DMS114 treated with DMSO at 0.1 percent for 48 hours (cell line): ENCODE results near the gene CDA.

Source experiments
- DNase-seq: peaks from one replicate; lab custom pipeline; 2025; ENCODE audit not compliant: unreplicated experiment; lab: John Stamatoyannopoulos, UW

CDA gene

DNA sequence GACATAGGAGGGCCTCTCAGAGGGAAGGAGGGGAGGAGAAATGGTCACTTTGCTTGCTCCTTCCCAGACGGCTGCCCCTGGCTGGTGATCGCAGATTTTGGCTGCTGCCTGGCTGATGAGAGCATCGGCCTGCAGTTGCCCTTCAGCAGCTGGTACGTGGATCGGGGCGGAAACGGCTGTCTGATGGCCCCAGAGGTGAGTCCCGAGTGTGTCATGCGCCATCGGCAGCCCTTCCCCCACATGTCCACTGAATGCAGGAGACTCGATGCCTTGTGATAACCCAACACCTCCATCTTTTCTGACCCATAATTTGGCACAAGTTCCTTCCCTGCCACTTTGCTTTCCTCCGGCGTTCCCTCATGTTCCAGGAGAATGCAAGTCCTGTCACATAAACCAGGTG is 59.5 kb downstream of the CDA start:
- no peak for DNase-seq

DNA sequence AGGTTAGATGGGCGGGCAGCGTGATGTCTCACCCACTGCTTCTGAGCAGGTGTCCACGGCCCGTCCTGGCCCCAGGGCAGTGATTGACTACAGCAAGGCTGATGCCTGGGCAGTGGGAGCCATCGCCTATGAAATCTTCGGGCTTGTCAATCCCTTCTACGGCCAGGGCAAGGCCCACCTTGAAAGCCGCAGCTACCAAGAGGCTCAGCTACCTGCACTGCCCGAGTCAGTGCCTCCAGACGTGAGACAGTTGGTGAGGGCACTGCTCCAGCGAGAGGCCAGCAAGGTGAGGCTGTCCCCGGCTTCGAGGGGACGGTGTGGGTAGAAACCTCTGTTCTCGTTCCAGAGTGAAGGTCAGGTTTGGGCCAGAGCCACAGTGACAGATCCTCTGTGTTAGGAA is 60.0 kb downstream of the CDA start:
- no peak for DNase-seq

DNA sequence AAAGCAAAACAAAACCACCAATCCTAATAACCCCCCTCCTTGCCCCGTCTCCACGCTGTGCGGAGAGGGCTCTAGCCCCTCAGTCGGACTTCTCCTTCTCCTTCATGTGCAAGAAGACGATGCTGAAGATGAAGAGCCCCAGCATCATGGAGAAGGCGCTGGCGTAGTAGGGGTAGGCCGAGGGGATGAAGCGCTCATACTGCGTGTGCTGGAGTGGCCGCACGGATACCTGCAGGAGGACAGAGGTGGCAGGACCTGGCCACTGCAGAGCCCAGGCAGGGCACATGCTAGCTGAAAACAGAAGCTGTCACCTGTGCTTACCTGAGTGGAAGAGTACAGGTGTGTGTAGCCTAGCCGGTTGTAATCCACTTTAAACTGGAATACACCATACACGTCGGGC is 63.4 kb downstream of the CDA start:
- no peak for DNase-seq

DNA sequence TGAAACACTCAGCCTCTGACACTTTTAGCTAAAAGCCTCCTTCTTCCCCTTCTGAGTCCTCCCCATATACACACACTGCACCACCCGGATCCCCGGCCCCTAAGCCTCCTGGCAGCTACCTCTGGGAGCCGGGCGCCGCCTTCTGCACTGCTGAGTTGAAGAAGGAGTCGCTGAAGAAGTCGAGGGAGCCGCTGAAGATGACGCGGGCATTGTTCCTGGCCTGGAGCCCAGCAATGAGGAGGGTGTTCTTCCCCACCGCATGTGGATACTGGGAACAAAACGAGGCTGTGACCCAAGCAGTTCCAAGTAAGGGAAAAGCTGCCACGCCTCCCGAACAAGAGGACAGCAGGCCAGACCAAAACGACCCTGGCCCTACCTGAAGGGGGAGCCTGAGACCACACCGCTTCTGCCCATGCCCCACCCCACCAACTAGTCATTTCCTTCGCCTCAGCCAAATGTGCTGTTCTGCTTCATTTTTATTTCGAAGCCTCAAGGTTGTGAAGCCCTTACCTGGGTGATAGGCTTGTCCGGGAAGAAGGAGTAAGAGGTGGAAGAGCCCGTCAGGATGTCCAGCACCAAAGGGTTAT is 65.3 kb downstream of the CDA start:
- DNase-seq = no peak

DNA sequence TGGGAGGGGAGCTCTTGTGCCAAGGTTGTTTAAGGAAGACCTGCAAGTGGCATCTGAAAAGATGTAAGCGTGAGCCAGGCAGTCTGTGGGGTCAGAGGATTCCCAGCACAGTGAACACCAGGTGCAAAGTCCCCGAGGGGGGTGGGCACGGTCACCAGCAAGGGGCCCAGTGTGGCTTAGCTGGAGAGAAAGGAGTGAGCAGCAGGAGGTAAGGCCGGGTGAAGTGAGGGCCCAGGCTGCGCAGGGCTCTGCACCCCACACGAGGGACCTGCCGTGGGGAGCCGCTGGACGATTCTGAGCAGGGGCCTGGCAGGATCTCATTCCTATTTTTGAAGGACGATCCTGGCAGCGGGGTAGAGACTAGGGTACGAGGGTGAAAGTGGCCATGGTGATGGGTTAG is 68.1 kb downstream of the CDA start:
- DNase-seq = no peak

DNA sequence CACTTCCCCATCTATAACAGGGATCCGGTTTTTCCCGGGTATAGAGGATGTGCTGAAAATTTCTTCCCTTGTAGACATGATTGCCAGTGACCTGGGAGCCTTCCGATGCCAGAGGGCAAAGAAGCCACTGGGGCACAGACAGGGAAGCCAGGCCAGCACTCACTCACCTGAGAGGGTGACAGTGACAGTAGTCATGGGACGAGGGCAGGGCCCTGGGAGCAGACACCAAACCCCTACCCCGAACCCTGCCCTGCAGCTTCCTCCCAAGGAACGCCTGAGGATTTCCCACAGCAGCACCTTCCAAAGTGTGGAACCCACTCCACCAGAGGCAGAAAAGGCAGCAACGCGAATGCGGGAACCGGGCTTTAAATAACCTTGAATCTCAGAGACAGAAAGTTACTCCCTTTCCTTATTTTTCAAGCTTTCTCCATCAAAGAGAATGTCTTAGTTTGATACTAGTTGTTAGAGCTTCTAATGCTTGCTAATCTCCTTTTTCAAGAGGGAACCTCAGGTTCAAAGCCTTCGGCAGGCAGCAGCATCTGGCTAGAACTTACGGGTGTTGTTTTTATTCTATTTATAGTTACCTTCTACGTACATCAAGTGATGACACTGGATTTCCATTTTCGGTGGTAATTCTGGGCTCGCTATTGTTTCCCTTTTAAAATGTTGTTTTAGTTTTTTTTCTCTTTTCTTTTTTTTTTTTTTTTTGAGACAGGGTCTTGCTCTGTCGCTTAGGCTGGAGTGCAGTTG is 69.4 kb downstream of the CDA start:
- DNase-seq = no peak

DNA sequence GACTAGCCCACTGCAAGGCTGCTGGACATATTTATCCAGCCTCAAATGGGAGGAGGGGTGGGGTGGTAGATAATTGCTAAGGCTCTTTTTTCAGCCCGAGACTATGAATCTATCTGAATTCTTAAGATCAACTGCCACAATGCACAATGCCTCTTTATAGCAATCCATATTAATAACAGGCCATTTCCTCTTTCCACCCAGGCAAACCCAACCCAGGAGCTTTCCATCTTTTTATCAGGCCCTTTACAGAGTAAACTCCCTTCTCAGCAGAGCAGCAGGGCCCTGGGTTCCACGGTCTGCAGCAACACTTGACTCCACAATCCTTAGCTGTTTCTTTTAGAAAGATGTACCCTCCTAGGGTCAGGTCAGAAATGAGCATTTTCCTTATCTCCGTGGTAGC is 71.5 kb downstream of the CDA start:
- no peak for DNase-seq

DNA sequence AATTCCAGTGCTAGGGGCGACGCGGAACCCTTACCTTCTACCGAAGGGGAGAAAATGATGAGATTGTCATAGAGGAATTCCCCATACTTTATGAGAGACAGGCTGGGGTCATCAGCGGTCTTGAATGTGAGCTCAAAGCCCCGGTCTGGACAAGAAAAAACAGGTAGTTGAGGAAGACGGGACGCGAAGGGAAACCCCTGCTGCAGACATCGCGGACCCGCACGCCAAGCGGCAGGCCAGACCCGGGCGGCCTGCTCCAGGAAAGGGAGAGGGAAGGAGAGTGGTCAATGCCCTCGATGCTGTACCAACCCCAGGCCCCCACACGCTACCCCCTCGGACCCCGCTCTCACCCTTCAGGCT is 71.9 kb downstream of the CDA start:
- no peak for DNase-seq

DNA sequence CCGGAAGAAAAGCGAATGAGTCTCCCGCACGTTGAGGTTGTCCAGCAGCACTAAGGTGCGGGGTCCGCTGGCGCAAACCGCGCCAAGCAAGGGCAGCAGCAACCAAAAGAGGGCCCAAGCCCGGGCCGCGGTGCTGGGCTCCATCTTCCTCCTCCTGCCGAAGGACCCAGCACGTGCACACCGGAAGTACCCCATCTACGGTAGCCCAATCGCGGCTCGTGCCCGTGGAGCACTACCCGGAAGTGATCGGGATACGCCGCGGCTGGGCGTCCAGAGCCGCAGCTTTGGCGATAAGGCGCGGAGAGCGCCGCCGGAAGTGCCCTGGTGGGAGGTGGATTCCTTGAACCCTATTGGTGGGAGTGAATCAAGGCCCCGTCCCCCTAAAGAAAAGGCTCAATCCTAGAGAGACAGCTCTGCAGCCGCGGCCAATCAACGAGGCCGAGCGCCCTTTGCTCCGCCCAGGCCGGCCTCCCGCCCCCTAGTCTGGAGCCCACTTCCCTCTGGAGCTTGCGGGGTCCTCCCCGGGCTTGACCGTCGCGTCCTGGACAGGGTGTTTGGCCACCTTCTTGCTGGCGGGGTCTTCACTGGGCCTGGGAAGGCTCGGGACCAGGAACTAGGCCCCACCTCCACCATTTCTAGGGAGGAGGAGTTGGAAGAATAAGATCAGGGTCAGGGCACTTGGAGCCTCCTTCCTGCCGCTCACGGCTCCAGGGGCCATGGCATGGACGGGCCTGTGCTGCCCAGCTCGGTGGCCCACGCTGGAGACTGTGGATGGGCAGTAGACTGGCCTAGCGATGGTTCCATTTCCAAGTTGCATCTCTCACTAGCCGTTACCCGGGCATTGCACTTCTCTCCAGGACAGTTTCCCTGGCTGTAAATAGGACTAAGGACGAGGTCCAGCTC is 72.6 kb downstream of the CDA start, which contains the start of gene DDOST:
DDOST (minus strand) TSS at position 163 of the 903 bp plus-strand sequence; CDS start at position 144, 19 bp downstream.
- DNase-seq = peak; percentile 97

DNA sequence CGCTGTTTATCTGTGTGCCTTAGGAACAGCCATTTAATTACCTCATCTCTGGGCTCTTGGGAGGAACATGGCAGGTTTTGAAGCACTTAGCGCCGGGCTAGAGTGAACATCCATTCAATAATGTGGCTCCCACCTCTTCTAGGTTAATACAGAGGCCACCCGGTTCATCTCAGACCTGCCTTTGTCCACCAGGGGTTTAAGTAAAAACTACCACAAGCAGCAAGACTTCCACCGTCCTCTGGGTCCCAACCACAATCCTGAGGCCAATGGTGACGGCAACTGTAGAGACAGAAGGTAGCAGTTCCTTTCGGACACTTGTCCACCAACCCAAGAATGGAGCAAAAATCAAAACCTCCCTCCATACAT is 73.2 kb downstream of the CDA start:
- no peak for DNase-seq

DNA sequence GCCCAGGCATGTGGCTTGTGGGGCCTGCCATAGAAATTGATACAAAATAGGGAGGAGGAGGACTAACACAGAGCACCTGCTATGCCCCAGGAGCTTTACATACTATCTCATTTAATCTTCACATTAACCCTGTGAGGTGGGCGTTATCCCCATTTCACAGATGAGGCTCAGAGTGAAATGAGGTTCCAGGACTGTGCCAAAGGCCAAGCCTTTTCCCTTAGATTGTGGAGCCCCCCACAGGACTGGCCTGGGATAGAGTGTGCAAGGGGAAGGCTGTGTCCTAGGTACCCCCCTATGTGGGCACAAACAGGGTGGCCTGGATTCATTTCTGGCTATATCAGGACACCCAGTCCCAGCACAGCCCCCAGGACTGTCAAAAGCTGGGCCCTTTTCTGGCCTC is 74.5 kb downstream of the CDA start:
- DNase-seq = no peak

DNA sequence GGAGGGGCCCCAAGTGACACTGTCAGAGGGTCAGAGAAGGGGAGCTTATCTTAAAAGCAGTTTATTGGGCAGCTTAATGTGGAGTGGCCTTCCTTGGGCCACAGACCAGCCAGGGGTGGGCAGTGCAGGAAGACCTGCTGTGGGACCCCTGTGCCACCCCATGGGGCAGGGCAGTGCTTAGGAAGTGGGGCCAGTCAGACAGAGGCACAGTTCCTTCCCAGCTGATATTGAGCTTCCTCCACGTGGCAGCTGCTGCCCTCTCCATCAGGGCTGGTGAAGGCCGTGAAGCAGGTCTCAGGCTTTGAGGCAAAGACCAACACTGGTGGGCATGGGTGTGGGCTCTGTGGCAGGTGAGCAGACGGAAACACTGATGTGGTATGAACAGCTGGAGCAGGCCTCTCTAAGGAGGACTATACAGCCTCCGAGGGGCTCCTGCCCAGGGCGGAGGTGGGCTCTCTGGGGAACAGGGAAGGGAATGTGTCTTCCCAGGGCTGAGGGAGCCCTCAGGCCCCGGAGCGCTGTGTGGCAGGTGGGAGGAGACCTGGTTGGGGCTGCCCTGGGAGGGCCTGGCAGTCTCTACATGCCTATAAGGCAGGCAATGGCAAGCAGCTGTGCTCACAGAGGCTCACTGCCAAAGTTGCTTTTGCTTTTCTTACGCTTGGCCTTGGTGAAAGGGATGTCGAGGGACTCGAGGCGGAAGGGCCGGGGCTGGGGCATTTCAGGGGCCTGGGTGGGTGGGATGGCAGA is 75.2 kb downstream of the CDA start:
- DNase-seq = no peak

DNA sequence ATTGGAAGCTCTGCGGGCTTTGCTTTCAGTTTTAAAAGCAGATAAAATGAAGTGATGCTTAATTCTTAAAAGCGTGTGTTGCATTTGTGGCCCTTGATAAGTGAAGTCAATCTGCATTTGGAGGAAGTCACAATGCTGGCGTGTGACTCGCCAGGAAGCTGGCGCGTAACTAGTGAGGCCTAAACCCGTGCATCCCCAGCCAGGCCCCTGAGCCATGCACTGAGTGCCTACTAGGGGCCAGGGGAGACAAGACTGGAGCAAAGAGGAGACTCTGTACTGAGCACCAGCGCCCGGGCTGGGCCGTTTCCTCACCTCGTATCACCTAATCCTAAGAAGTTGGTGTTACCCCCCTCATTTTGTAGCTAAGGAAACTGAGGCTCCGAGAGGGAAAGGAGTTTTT is 76.8 kb downstream of the CDA start:
- no peak for DNase-seq

DNA sequence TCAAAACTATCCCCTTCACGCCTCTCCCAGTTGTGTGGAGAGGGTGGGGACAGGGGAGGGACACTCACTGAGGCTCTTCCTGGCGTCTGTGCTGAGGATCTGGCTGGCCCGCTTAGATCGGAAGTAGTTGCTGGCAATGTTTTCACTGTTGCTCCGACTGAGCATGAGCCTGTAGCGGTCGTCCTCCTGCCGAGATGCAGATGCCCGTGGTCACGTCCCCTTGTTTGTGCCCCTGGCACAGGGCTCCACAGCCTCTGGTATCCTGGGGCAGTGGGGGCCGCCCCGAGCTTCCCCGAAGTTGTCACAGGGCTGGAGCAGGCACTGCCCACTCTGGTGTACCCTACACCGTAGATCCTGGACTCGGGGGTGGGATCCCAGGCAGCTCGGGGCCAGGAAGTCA is 77.2 kb downstream of the CDA start:
- no peak for DNase-seq

DNA sequence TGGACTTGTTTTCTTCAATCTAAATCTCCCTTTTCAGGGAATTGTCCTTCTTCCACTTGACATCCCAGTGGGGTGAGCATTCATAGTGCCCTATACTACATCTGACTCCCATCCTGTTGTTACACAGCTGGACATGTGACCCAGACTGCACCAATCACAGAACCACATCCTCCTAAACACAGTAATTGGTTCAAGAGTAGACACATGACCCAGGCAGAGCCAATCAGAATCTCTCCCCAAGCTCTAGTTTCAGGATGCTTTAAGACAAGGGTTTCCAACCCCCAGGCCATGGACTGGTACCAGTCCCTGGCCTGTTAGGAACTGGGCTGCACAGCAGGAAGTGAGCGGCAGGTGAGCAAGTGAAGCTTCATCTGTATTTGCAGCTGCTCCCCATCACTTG is 77.9 kb downstream of the CDA start:
- no peak for DNase-seq
